NCI-H1105 (cell line): ENCODE data around the gene TUBB.
A peak's percentile ranks its signal among the peaks of the same experiment; 100 is the strongest.
"Not testable (repeated sequence)": the region's sequence is repeated elsewhere in the genome, so short reads cannot be mapped to it uniquely, and the experiment has no call there.

Experiments
- DNase-seq: peaks from one replicate; lab custom pipeline; 2025; lab: John Stamatoyannopoulos, UW

The TUBB gene

DNA sequence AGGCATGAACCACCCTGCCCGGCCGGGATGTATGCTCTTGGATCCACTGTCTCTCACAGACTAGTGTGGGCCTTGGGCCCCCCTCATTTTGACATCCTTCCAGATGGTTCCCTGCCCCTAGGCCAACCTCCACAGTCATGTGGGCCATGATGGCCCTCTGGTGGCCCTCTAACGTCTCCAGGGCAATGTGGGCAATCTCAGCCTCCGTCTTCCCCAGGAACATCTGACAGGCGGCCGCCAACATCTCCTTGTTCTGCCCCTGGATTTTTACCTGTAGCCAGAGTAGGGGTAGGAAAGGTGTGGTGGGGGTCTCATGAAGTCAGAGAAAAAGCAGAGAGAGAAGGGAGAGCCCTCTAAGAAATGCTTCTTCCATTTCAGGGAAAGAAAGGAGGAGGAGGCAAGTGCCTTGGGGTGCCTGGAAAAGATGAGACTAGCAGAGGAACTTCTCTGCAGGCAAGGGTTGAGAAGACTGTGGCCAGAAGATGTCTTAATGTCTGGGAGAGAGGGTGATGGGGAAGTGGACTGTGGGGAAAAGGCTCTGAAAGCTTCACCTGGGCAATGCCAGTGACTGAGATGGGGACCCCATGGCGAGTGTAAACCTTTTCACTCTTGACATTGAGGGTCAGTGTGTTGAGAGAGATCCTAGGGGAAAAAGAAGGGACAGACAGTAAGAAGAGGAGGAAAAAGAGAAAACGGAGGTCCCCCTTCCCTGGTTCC, 21.1 kb downstream of the TUBB start:
- DNase-seq, result no peak

GRCh38 chr6:30741789-30742315, 21.7 kb downstream of the TUBB start:
- no peak for DNase-seq

DNA sequence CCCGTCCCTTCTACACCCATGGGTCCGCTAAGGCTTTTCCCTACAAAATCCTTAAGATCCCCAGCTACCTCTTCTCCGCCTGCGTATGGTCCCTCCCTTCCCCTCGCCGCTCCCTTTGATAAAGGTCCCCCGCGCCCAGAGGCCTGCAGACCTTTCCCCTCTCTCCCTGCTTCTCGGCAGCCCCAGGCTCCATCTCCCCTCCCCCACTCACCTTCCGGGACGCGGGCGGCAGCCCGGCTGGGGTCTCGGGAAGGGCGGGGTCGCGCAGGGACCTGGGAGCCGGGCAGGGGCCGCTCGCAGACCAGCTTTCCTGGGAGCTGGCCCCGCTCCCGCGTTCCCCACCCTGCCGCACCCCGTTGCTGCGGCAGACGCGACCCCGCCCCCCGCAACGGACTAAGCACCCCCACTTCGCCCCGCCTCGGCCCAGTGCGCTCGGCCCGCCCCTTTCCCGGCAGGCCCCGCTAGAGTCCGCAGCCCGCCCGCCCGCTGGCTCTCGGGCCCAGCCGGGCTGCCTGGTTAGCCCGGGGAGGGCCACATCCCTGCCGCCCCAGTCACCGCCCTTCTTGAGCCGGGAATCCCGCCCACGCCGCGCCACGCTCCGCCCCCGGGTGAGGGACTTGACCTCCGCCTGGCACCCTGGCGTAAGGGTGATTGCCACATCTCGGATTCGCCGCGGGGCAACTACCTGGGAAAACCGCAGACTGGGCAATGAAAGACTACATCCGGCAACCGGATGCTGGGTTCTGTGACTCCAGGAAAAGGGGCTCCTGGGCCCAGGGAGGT, 22.4 kb downstream of the TUBB start, which contains the start of gene FLOT1:
TSS of gene FLOT1 (minus strand) at position 372 of the 783 bp plus-strand sequence. CDS start 498 bp downstream, outside the sequence.
- DNase-seq, result peak; percentile 81

- DNase-seq, result no peak
These were observed 23.2 kb downstream of the TUBB start for GRCh38 chr6:30743099-30744053.

- peak; percentile 51 for DNase-seq
These were observed 24.1 kb downstream of the TUBB start, which contains the start of gene IER3 for GRCh38 chr6:30744054-30744805. IER3 (minus strand) TSS chr6:30744547; CDS start chr6:30744518, 29 bp downstream.

- DNase-seq, result no peak
These were observed 27.1 kb downstream of the TUBB start for GRCh38 chr6:30747300-30747687.

DNA sequence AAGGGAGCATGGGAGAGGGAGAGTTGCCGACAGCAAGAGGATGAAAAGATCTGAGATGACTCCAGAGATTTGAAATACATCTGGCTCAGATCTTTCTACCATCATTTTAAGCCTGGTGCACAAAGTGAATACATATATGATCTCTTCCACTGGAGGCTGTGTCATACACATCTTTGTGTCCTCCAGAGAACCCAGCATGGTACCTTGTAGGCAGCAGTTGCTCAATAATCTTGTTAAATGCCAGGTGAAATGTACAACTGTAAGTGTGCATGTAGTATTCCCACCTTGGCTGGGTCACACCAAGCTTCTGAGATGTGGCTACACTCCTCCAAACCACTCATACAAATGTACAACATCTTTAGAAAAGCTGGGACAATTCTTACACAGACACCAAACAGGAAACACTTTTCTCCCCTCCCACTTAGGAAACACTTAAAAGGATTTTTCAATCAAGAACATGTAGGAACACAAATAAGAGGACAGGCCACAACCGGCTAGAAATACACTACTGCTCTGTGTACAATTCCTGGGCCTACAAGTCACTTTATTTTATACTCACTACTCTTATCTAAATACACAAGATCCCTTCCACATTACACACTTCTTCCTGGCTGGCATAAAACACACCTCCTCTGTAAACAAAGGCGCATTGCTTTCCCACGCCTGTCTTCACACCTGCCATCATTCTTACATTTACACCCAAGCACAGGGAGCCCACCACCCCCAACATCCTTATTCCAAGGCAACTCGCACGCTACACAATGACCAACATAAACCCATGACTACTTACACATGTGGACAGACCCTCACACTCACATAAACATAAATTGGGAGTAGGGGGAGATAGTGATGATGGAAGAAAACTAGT, 28.0 kb downstream of the TUBB start:
- DNase-seq, result no peak

GRCh38 chr6:30748851-30749540, 28.8 kb downstream of the TUBB start:
- no peak for DNase-seq

DNA sequence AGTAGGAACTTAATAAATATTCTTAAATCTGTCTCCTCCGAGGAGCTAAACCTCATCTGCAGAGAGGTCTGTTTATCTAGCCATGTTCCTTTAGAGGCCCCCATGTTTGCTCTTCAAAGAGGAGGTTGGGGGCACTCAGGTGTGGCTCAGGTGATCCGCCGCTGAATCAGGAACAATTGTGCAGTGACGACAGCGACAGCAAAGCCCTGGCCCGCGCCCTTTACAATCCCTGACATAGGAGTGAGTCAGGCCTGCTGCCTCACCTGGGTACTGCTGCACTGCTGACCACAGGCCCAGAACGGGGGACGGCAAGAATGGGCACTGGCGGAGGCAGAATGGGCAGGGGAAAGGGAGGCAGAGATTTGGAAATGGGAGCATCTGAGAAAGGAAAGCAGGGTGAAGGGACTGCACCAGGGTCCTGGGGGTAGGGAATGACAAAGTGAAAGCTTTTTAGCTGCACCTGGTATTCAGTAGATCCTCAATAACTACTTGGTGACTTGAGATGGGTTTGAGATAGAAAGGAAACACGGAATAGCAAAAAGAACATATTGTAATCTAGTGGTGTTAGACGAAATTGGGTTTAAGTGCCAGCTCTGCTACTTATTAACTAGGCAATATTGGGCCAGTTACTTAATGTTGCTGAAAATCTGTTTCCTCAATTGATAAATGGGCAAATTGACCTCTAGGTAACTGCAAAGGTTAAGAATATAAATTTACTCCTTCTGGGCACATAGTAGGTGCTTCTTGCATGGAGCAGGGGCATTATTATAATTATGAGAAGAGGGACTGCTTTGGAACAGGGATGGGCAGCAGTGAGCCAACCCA, 29.6 kb downstream of the TUBB start:
- DNase-seq, result no peak

GRCh38 chr6:30750379-30750668, 30.2 kb downstream of the TUBB start:
- no peak for DNase-seq

- DNase-seq, result no peak
These were observed 32.2 kb downstream of the TUBB start for GRCh38 chr6:30752157-30752927.

- DNase-seq, result no peak
These were observed 34.5 kb downstream of the TUBB start for GRCh38 chr6:30754631-30755030.

DNA sequence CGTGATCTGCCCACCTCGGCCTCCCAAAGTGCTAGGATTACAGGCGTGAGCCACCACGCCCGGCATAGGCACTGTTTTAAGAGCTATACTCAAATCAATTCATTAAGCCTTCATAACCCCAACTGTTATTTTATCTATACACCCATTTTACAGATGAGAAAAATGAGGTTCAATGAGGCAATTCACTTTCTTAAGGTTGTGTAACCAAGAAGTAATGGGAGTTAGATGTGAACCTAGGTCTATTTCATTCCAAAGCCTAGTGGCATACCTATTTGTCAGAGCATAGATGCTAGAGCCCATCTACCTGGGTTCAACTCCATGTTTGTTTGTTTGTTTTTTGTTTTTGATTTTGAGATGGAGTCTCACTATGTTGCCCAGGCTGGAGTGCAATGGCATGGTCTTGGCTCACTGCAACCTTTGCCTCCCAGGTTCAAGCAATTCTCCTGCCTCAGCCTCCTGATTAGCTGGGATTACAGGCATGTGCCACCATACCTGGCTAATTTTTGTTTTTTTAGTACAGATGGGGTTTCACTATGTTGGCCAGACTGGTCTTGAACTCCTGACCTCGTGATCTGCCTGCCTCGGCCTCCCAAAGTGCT, 36.4 kb downstream of the TUBB start:
- not testable (repeated sequence) for DNase-seq

DNA sequence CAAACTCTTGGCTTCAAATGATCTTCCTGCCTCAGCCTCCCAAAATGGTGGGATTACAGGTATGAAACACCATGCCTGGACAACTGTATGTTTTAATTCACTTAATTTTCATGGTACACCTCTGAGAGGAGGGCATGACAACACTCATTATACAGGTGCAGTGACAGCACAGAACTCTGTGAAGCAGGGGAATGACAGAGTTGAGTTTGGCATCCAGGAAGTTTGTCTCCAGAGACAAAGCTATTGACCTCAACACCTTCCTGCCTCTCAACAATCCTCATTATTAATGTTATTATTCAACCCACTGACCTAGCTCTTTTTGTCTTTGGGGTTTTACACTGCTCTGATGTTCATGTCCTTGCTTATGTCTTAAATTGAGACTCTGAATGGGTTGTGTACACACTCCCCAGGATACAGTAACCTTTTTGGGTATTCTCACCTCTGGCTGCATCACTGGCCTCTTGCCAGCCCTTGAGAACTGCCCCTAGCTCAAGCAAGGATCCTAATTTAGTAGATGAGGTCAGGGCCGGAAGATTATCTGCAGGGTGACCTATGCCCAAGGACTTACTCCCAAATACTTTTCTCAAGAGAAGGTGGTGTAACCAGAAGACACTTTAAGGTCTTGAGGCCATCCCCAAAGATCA, 37.2 kb downstream of the TUBB start:
- no peak for DNase-seq

- DNase-seq, result no peak
These were observed 39.6 kb downstream of the TUBB start for GRCh38 chr6:30759575-30760239.

GRCh38 chr6:30760549-30760948, 40.4 kb downstream of the TUBB start:
- no peak for DNase-seq
